Esophagus squamous epithelium (tissue), 5 donors: ENCODE measurements around the gene TMED1. TPM values are rescaled to one million over a fixed set of nuclear protein-coding genes. Genes with fewer than 3 reads are reported as not detected.
"Not testable (repeated sequence)": the region's sequence is repeated elsewhere in the genome, so short reads cannot be mapped to it uniquely, and the experiment has no call there.

Experiments used
- DNase-seq: peaks from one replicate; lab custom pipeline; 2025; lab: John Stamatoyannopoulos, UW
- H3K27ac ChIP-seq, 4 donors: fragments of 200-600 bp; sonication (generic); one replicate each; pipeline ENCODE4 v1.5.1; 2016 to 2019; ENCODE audit warnings: mild to moderate bottlenecking in 1 of 4
- H3K27me3 ChIP-seq, 4 donors: fragments of 200-600 bp; sonication (generic); 1 replicate in 3 of 4; 2 replicates in 1 of 4; pipeline versions ENCODE4 v1.5.1 to v1.6.0; 2017 to 2021; ENCODE audit warnings: antibody characterized with exemption in 1 of 4
- H3K36me3 ChIP-seq, 3 donors: fragments of 200-600 bp; sonication (generic); one replicate each; pipeline ENCODE4 v1.5.1; 2016 to 2019
- H3K4me1 ChIP-seq, 3 donors: fragments of 200-600 bp; sonication (generic); one replicate each; pipeline ENCODE4 v1.5.1; 2017 to 2019
- H3K4me3 ChIP-seq, 4 donors: fragments of 200-600 bp; sonication (generic); 1 replicate in 3 of 4; 2 replicates in 1 of 4; pipeline ENCODE4 v1.5.1; 2016 to 2019; ENCODE audit warnings: mild to moderate bottlenecking in 2 of 4, moderate library complexity in 1 of 4
- H3K9me3 ChIP-seq, 3 donors: fragments of 200-600 bp; sonication (generic); one replicate each; pipeline ENCODE4 v1.5.1; 2016 to 2019
- POLR2A ChIP-seq, 4 donors: fragments of 450-650 bp; IDR thresholded peaks; one replicate each; pipeline ENCODE4 v1.6.1; 2017; ENCODE audit warnings: antibody characterized with exemption in 4 of 4, mild to moderate bottlenecking in 4 of 4, moderate library complexity in 3 of 4
- WGBS, 2 donors: methylation state at CpG; one replicate each; pipeline ENCODE4 v1.1.5; 2018; 5-methylcytosine and 5-hydroxymethylcytosine counted together
- intact Hi-C: fragments of 100-400 bp; cut with DNase I; formaldehyde crosslinking; loops from one replicate; pipeline ENCODE4 v1.15.0; 2022
- total RNA-seq, 4 donors: library from RNA; depleted of rRNA; stranded (reverse); fragments of >200 nt; gene quantifications; one replicate each; pipeline ENCODE4 v1.1.0, GENCODE V29; 2016
- TF ChIP-seq, protein P1 (sequence below), 6 experiments: fragments of 450-650 bp in 4 of 6; fragments of 200-600 bp in 2 of 6; sonication (generic) in 2 of 6; IDR thresholded peaks; one replicate each; pipeline ENCODE4 v1.5.1; 2016 to 2019; ENCODE audit warnings: antibody characterized with exemption in 6 of 6, mild to moderate bottlenecking in 4 of 6, moderate library complexity in 4 of 6
- donor health status: DM: yes; HTN: yes; CAD: no.

Gene TMED1
- total RNA-seq, 4 donors from 2014 or later: 14.7 to 30.3 (median 24.1) TPM

DNA sequence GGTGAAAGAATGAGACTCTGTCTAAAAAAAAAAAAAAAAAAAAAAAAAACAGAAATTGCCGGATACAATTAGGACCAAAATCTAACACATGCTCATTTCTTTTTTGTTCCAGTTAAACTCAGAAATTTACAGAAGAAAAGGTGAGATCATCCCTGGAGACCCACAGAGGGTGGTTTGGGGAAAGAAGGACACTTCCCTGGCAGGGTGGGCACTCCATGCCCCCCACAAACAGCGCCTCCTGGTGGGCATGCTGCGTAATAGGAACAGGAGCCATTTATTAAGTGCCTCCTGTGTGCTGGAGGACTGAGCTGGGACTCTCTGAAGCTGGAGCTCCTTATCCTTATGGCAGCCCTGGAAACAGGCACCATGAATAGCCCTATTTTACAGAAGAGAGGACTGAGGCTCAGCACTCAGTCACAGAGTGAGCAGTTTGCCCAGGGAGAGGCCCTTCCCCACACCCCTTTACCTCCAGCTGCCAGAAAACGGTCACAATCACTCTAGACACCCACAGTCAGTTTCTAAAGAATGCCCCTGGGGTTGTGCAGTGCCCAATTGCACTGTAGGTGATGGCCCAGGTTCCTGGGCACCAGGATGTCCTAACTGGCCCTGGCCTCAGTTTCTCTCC is 22.3 kb upstream of the TMED1 start:
- Histone ChIP-seq H3K4me3 (no peak overlapping the region), H3K4me1 (peaks cover 0 to 5% (median 0%) of the 10 kb centered on the region in 3 donors), H3K27me3 (no peaks in the 10 kb centered on the region), H3K27ac (no peak overlapping the region), H3K9me3 (no peaks in the 10 kb centered on the region), H3K36me3 (no peaks in the 10 kb centered on the region)
- WGBS, 2 donors: 29 to 45% methylated on average over 3 to 4 of the region's 4 CpGs
- no peak for TF ChIP-seq POLR2A (IDR thresholded peaks at IDR 0.05)
- TF ChIP-seq, protein P1, sequence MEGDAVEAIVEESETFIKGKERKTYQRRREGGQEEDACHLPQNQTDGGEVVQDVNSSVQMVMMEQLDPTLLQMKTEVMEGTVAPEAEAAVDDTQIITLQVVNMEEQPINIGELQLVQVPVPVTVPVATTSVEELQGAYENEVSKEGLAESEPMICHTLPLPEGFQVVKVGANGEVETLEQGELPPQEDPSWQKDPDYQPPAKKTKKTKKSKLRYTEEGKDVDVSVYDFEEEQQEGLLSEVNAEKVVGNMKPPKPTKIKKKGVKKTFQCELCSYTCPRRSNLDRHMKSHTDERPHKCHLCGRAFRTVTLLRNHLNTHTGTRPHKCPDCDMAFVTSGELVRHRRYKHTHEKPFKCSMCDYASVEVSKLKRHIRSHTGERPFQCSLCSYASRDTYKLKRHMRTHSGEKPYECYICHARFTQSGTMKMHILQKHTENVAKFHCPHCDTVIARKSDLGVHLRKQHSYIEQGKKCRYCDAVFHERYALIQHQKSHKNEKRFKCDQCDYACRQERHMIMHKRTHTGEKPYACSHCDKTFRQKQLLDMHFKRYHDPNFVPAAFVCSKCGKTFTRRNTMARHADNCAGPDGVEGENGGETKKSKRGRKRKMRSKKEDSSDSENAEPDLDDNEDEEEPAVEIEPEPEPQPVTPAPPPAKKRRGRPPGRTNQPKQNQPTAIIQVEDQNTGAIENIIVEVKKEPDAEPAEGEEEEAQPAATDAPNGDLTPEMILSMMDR (IDR thresholded peaks at IDR 0.05): peak in 5 of 6 experiments; percentile 16 to 56 (median 42)
- intact Hi-C loops: no loop called here
- DNase-seq: no peak

GRCh38 chr19:10856899-10857298 is 20.9 kb upstream of the TMED1 start:
- H3K4me1 ChIP-seq, intact Hi-C loops: not testable (repeated sequence)
- WGBS, 2 donors: 78% methylated on average over 1 of the region's 1 CpG; no CpG with 5 or more reads in 1 of the 2 donors

GRCh38 chr19:10855879-10856522 is 20.0 kb upstream of the TMED1 start:
- no peaks in the 10 kb centered on the region for H3K27me3 ChIP-seq
- no peak overlapping the region for H3K27ac ChIP-seq
- 64 to 71% methylated on average over 4 to 5 of the region's 5 CpGs for WGBS, 2 donors
- DNase-seq: no peak
- TF ChIP-seq, protein P1 (IDR thresholded peaks at IDR 0.05): peak in 5 of 6 experiments; percentile 22 to 57 (median 41)
- TF ChIP-seq POLR2A (IDR thresholded peaks at IDR 0.05): no peak
- no peaks in the 10 kb centered on the region for H3K36me3 ChIP-seq
- no peaks in the 10 kb centered on the region for H3K9me3 ChIP-seq
- no peaks in the 10 kb centered on the region for H3K4me1 ChIP-seq
- intact Hi-C loops: no loop called here
- H3K4me3 ChIP-seq: no peak overlapping the region

More at GRCh38 chr19:10856899-10857298, 20.9 kb upstream of the TMED1 start:
- H3K27me3 ChIP-seq, H3K27ac ChIP-seq, H3K4me3 ChIP-seq, DNase-seq, H3K36me3 ChIP-seq, H3K9me3 ChIP-seq: not testable (repeated sequence)

GRCh38 chr19:10854350-10855089 is 18.5 kb upstream of the TMED1 start:
- WGBS, 2 donors: 64 to 66% methylated on average over 6 of the region's 7 CpGs
- Histone ChIP-seq H3K27ac (no peak overlapping the region), H3K36me3 (no peaks in the 10 kb centered on the region), H3K27me3 (peaks cover 0 to 10% (median 0%) of the 10 kb centered on the region in 4 donors), H3K4me1 (no peaks in the 10 kb centered on the region), H3K4me3 (no peak overlapping the region), H3K9me3 (no peaks in the 10 kb centered on the region)
- intact Hi-C loops: loop anchor here (5.0 kb wide), 1 partner anchor 132 kb away; no protein-coding TSS in a partner anchor
- no peak for DNase-seq
- TF ChIP-seq POLR2A (IDR thresholded peaks at IDR 0.05): no peak
- TF ChIP-seq, protein P1 (IDR thresholded peaks at IDR 0.05): no peak

- TF ChIP-seq POLR2A (IDR thresholded peaks at IDR 0.05): no peak
- TF ChIP-seq, protein P1 (IDR thresholded peaks at IDR 0.05): no peak
- intact Hi-C loops: loop anchor here (5.0 kb wide), 1 partner anchor 131 kb away; no protein-coding TSS in a partner anchor
- DNase-seq: no peak
Observed at GRCh38 chr19:10852941-10853340, 16.9 kb upstream of the TMED1 start.

More at GRCh38 chr19:10852941-10853340, 16.9 kb upstream of the TMED1 start:
- Histone ChIP-seq H3K9me3 (no peaks in the 10 kb centered on the region), H3K4me3 (no peak overlapping the region), H3K27me3 (peaks cover 0 to 26% (median 0%) of the 10 kb centered on the region in 4 donors), H3K27ac (no peak overlapping the region), H3K4me1 (no peaks in the 10 kb centered on the region), H3K36me3 (no peaks in the 10 kb centered on the region)
- WGBS, 2 donors: 65 to 74% methylated on average over 5 to 7 of the region's 7 CpGs
